HG03521 (cell line): ENCODE results near the gene SLC43A1.
"Not testable (repeated sequence)": the region's sequence is repeated elsewhere in the genome, so short reads cannot be mapped to it uniquely, and the experiment has no call there.

Source experiments
- ATAC-seq: cut with Tn5 transposase; IDR thresholded peaks from one replicate; pipeline ENCODE4 v1.9.1; 2021; ENCODE audit warnings: mild to moderate bottlenecking, moderate library complexity; ENCODE audit not compliant: unreplicated experiment

Gene SLC43A1

GRCh38 chr11:57462597-57462996, 52.9 kb downstream of the SLC43A1 start:
- no peak for ATAC-seq

GRCh38 chr11:57461841-57462489, 53.5 kb downstream of the SLC43A1 start:
- no peak for ATAC-seq

GRCh38 chr11:57460758-57461749, 54.4 kb downstream of the SLC43A1 start:
- no peak for ATAC-seq

GRCh38 chr11:57460022-57460757, 55.3 kb downstream of the SLC43A1 start, which contains the start of gene RTN4RL2:
TSS of gene RTN4RL2 (plus strand) at chr11:57460528. CDS start at chr11:57460866, 338 bp downstream.
- no peak for ATAC-seq

GRCh38 chr11:57459164-57460021, 56.1 kb downstream of the SLC43A1 start:
- no peak for ATAC-seq

- no peak for ATAC-seq
These were observed 56.9 kb downstream of the SLC43A1 start for GRCh38 chr11:57458410-57459163.

- ATAC-seq: no peak
These were observed 57.5 kb downstream of the SLC43A1 start for GRCh38 chr11:57458060-57458409.

- ATAC-seq: peak; percentile 16
These were observed 57.9 kb downstream of the SLC43A1 start for GRCh38 chr11:57457643-57458023.

GRCh38 chr11:57456960-57457642, 58.4 kb downstream of the SLC43A1 start:
- ATAC-seq: peak; percentile 57

GRCh38 chr11:57453543-57454177, 61.8 kb downstream of the SLC43A1 start:
- ATAC-seq: no peak

- no peak for ATAC-seq
These were observed 69.4 kb downstream of the SLC43A1 start for GRCh38 chr11:57446055-57446454.

- not testable (repeated sequence) for ATAC-seq
These were observed 70.4 kb downstream of the SLC43A1 start for GRCh38 chr11:57445122-57445394.

- ATAC-seq: no peak
These were observed 71.0 kb downstream of the SLC43A1 start for GRCh38 chr11:57444362-57445121.

- ATAC-seq: no peak
These were observed 74.6 kb downstream of the SLC43A1 start for GRCh38 chr11:57440744-57441414.

GRCh38 chr11:57439786-57440185, 75.7 kb downstream of the SLC43A1 start:
- no peak for ATAC-seq

GRCh38 chr11:57438345-57439285, 76.9 kb downstream of the SLC43A1 start:
- no peak for ATAC-seq
